Activated gamma-delta T cell treated with anti-CD3 and anti-CD28 coated beads, Interleukin-2, amount 50 U/mL, for 16 hours (primary cell): ENCODE results near the gene CD7.

Source experiments
- DNase-seq: peaks from one replicate; pipeline ENCODE4 v3.0.0-alpha.2; 2020; ENCODE audit warnings: low read depth

Gene CD7

DNA sequence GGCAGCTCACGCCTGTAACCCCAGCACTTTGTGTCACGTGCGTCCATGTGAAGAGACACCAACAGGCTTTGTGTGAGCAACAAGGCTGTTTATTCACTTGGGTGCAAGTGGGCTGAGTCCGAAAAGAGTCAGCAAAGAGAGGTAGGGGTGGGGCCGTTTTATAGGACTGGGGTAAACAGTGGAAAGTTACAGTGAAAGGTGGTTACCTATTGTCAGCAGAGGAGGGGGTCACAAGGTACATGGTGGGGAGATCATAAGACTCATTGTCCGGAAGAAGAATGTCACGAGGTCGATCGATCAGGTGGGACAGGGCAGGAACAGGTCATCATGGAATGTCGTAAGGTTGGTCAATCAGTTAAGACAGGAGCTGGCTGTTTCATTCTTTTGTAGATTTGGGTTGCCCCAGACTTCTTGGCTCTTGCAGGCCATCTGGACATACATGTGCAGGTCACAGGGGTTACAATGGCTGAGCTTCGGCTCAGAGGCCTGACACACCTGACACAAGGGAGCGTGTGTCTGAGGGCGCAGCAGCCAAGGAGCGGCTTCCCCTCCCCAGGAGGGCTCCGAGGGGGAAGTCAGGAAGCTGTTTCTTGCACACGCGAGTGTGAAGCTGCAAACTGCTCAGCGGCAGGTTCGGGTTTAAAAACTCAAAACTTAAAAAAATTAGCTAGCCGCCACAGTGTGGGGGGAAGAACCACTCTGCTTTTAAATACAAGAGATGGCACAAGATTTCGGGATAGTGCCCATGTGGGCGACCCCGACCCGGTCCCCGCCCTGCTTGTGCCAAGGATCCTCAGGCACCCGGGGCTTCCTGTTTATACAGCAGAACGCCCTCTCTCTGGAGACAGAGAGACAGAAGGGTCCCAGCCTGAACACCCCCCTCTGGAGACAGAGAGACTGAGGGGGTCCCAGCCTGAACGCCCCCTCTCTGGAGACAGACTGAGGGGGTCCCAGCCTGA is 29.2 kb upstream of the CD7 start:
- DNase-seq, result no peak

DNA sequence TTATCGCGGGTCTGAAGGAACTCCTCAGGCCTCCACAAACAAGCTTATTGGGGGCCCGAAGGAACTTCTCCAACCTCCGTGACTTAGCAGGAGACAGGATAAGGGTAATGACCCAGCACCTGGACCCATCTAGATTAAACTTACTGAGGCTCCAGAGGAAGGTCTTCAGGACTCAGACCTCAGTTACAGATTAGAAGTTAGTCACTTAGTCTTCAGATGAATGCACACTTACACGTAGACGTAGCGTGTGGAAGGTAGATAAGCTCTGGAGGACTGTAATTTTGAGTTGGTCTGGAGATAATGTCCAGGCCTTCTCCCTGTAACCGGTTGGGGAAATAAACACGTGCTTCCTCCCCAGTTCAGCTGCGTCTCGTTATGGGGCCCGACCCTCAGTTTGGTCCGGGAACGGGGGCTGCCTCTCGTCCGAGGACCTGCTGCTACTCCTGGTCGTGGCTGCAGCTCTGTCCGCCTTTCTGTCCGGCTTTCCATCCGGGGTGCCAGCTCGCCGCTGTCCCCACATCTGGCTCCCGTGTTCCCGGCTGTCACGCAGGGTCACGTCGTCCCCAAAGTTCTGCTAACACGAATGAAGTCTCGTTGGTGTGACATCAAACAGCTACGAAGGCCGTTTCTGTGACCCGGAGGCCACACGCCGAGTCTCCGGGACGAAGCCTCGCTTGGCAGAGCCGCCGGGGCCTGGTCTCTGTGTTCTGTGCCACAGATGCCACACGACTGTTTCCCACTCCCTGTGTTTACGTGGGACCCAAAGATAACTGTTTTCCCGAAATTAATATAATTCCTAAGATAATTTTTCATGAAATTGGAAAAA is 28.0 kb upstream of the CD7 start:
- DNase-seq, result no peak

DNA sequence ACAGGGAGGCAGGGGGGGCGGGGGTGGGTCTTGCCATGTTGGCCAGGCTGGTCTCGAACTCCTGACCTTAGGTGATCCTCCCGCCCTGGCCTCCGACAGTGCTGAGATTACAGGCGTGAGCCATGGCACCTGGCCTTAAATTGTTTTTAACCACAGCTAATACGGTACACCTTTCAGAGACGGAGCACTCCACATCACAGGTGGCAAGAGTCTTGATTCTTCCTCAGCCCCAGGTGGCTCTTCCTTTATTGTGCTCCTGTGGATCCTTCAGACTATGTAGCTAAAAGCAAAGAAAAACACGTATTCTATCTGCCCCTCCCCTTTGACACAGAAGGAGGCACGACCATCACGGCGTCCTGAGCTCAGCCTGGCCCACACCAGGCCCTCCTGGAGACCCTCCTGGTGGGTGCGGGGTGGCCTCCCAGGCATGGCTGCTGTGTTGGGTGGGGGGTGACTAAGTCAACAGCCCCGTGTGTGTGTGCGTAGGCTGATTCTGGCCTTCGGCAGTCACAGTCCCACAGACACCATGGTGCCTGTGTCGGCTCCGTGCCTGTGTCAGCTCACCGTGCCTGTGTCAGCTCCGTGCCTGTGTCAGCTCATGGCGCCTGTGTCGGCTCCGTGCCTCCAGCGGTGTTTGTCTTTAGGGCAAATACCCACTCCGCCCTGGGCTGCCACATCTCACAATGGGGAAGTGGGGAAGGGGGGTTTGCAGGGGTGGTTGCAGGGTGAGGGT is 26.9 kb upstream of the CD7 start:
- DNase-seq, result no peak

DNA sequence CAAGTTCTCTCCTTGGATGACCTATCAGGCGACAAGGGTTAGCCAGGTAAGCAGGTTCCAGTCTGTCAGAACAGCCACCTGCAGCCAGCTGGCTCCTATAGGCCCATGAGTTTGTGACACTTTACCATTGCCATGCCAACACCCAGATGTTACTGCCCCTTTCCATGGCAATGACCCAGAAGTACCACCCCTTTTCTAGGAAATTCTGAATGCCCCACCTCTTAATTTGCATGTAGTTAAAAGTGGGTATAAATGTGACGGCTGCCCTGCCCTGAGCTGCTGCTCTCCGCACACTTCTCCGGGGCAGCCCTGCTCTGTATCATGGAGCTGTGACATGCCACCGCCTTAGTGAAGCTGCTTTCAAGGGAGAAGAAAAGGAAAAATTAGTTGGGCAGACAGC is 26.2 kb upstream of the CD7 start:
- DNase-seq, result no peak

DNA sequence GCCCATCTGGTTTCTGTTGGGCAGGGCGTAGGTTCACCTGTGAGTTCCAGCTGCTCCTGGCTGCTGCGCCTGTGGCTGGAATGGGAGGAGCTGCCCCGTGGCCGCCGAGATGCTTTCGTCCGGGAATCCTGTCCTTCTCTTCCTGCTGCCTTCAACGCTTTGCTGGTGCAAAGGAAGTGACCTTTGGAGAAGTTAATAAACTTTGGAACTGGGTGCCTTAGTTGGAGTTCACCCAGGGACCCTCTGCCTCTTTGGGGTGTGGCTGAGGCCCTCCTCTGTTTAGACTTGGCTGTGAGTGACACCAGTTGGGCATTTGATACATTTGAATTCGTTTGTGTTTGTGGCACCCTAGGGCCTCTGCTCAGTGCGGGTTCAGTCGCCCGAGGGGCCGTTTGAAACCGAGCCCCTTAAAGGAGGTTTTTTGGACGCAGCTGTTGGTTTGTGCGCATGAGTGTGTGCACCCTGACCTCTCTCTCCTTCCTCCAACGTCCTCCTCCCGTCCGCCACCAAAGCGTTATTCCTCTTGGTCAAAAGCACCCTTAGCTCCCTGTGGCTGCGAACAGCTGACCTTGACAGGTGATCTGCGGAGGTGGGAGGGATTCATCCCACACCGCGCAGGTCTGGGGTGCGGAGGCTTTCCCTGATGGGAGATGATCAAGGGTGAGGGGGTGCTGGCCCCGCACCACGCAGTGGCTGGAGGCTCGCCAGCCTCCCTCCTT is 25.1 kb upstream of the CD7 start:
- DNase-seq, result no peak

DNA sequence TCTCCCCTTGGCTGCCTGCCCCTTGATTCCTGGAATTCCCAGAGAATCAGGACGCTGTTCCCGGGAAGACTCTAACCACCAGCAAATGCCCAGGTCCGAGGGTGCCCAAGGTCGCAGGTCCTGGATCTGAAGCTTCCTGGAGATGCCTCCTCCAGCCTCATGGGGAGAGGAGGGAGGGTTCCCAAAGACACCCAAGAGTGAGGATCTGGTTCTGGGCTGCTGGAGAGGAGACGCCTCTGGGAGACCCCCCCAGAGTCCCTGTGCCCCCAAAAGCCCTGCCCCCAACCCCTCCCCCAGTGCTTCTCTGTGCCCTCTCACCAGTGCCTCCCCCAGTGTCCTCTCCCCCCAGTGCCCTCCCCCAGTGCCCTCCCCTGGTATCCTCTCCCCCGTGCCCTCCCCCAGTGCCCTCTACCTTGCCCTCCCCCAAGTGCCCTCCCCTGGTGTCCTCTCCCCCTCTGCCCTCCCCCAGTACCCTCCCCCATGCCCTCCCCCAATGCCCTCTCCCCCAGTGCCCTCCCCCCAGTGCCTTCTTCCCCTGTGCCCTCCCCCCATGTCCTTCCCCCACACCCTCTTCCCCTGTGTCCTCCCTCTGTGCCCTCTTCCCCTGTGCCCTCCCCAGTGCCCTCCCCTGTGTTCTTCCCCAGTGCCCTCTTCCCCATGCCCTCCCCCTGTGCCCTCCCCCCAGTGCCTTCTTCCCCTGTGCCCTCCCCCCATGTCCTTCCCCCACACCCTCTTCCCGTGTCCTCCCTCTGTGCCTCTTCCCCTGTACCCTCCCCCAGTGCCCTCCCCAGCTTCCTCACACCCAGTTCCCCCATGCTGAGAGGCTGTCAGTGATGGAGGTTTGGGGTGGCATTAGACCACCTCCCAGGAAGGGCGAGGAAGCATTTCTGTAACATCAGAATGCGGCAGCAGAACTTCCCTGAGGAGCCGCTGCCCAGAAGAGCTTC is 22.5 kb upstream of the CD7 start:
- no peak for DNase-seq

DNA sequence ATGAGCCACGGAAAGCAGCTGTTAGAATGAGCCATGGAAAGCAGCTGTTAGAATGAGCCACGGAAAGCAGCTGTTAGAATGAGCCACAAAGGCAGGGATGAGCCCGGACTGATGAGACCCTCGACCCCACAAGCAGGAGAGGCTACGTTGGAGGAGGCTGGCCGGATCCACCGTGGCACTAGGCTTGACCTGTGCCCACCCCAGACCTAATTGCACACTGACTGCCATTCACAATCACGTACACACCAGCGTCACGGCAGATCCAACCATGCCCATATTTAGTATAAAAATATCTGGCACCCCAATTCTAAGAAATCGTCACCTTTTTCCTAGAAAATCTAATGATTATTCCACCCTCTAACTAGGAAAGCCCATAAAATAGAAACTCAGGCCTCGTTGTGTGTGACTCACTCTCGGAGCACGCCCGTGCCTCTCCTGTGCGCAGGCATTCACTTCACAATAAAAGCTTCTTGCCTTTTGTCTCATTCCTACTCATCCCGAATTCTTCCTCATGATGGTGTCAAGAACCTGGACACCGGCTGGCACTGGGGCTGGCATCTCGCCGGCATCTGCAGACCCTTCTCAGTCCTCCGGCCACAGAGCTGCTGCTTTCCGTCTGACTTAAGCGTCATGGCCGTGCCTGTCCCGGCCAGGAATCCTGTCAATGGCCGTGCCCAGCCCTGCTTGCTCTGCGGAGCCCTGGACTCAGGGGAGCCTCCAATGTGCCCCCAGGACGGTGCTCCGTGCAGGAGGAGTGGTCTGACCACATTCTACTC is 21.6 kb upstream of the CD7 start:
- DNase-seq, result no peak

DNA sequence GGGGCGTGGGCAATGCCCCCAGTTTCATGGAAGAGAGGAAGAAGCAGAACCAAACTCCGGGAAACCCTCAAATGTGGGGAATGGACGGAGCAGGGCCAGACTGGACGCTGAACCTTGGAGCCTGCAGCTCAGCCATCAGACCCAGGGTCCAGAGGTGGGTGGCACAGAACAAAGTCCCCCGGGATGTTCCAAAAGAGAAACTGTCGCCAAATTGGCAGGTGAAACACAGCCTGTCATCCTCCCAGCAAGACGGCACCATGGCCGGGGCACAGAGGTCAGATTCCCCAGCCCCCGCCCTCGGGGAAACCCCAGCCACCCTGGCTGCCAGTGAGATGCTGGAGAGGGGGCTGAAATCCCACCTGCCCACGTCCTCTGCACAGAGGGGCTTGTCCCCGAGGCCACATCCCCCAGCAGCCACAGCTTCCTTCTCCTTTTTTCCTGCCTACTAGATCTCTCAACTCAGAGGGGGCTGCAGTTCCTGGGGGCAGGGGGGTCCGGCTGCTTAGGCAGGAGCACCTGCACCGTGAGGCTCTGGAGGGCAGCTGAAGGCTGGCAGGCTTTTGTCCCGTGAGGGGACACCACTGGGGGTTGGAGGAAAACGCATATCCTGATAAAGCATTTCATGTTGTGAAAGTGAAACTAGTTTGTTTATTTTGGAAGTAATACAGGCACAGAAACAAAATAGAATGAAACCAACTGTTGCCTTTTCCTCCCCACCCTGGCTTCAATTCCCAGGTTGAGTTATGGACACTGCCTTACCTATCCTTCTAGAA is 17.4 kb upstream of the CD7 start:
- no peak for DNase-seq

DNA sequence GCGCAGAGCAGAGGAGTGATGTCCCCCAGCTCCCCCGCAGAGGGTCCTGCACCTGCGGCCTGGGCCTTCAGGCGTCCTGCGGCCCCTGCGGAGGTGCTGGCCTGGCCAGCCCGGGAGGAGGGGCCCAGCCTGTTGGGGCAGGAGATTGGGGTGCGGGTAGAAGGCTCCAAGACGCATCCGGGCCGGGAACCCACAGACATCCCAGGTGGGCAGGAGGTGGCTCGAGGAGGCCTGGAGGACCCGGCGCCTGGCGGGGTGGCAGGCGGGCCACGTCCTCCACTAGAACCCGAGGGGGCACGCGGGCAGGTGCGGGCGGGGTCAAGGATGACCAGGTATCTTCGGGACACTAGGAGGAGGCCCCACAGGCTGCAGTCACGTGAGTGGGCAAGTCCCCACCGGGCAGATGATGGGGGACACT is 16.8 kb upstream of the CD7 start:
- DNase-seq, result no peak

DNA sequence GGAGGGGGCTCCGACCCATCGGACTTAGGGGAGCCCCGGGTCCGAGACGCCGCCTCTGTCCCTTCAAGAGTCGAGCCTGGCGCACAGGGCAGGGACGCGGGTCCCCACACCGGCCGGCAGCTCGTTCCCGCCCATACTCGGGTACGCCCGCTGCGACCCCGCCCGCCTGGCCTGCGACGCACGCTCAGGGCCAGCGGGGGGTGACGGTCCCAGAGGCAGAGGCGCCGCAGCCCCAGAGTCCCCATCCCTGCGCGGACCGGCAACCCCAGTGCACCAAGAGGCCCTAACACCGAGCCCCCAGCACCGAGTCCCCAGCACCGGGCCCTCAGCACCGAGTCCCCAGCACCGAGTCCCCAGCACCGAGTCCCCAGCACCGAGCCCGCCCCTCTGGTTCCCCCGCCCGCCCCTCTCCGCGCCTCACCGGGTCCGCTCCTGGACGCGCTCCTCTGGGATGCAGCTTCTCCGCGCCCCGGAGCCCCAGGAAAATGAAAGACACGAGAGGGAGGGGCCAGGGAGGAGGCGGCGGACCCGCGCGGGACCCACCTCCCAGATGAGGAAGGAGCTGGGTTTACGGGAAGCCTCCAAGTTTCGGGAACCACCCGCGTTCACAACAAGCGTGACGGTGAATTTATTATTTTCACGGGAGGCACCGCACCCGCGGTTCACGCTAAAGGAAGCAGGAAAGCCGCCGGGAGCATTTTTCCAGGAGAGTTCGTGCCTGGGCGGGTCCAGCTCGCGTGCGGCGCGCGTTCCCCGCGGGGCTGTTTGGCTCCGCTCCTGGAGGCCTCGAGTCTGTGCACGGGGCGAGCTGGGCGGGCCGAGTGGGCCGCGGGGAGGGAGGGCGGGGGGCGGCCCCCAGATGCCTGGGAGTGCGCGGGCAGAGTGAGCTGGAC is 16.1 kb upstream of the CD7 start, which contains the start of gene SECTM1:
SECTM1 (minus strand) TSS at position 488 of the 893 bp plus-strand sequence. CDS start 6,526 bp downstream, outside the sequence.
- DNase-seq, result no peak

DNA sequence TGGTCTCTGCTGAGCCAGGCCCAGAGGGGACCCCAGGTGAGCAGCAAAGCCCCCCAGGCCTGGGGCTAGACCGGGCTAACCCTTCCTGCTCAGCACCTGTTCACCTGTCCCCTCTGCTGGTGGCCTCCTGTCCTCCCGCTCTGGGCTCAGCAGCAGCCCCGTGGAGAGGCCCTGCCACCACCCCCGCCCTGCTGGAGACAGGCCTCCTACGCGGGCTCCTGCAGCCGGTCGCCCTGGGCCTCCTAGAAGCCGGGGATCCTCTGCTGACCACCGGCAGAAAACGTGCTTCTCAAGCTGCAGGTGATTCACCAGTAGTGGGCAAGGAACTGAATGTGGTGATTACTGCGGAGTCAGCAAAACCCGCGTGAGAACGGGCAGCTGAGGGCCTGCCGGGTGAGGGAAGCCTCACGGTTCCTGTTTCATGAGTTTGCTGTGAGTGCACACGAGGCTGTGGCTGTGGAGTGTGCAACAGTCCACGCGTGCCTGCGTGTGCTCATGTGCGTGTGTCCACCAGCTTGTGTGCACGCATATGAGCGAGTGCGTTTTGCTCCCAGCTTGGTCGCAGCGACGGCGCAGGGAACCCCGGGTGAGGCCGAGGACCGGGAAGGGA is 15.4 kb upstream of the CD7 start:
- DNase-seq, result no peak

DNA sequence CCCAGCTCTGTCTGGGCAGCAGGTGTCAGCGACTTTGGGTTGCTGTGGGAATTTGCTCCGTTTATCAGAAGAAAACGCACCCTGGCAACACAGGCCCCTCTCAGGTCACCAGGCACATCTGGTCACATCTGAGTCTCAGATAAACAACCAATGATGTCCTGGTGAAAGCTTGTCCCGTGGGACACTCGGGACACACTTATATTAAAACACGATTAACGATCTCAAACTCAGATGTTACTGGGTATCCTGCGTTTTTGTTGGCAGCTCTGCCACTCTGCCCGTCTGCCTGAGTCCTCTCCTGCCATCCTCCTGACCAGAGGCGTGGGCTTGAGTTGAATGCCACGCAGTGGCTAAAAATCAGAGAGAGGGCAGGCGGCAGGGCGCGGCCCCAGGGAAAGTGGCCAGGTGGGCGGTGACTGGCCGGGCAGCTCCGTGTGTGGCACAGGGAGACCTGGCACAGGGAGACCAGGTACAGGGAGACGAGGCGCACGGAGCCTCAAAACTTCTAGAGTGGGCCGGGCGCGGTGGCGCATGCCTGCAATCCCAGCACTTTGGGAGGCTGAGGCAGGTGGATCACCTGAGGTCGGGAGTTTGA is 14.0 kb upstream of the CD7 start:
- no peak for DNase-seq

DNA sequence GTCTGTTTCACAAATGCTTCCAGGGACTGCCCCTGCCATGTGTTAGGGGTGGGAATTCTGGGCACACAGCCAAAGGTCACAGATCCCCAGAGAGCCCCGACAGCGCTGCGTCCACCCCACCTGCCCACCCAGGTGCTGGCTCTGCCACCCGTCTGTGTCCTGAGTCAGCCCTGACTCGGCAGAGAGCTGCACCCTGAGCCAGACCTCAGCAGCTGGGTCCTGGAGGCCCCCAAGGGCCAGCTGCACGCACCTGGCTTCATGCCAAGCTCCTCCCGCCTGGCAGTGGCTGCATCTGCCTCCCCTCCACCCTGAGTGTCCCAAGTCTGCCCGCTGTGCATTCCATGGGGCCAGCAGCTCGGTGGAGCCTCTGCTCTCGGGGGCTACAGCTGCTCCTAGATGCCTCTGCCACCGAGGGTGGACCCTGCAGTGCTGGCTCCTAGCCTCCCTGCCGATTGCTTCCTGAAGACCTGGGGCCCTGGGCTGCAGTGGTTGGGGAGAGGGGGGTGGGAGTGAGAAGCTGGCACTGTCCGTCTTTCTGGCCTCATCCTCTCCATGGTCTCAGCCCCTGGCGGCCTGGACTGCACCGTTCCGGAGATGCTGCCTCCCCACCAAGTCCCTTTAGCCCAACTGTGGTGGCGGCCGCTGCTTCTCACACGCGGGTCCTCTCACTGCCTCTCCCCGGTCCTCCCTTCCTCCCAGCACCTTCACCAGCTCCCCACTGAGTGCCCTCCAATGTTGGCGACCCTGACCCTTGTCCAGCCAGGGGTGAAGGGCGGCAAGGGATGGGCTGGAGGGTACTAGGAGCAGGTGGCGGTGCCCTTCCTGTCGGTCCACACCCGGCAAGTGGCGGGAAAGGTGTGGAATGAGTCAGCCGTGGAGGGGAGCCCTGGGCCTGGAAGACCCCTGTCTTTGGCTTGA is 13.2 kb upstream of the CD7 start:
- no peak for DNase-seq

DNA sequence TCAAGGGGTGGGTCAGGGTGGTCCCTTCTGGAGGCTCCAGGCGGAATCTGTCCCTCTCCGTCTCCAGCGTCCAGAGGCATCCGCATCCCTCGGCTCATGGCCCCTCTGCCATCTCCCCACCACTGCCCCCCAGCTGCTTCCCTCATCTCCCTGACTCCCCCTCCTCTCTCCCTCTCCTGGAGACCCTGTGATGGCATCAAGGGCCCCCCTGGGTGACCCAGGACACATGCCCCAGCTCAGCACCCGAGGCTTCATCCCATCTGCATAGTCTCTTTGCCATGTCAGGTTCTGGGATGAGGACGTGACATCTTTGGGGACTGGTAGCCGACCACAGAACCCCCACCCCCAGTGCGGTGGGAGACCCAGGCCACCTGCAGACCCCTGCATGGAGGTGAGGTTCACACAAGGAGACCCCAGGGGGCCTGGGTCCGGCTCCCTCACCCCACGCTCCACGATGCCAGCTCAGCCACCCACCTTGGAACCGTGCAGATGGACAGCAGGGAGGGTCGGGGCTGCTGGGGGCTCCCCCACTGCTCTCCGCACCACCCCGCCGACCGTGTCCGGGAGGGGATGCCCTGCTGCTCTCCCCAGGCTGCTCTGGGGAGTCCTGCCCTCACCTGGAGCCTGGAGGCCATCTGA is 12.4 kb upstream of the CD7 start:
- DNase-seq, result no peak

DNA sequence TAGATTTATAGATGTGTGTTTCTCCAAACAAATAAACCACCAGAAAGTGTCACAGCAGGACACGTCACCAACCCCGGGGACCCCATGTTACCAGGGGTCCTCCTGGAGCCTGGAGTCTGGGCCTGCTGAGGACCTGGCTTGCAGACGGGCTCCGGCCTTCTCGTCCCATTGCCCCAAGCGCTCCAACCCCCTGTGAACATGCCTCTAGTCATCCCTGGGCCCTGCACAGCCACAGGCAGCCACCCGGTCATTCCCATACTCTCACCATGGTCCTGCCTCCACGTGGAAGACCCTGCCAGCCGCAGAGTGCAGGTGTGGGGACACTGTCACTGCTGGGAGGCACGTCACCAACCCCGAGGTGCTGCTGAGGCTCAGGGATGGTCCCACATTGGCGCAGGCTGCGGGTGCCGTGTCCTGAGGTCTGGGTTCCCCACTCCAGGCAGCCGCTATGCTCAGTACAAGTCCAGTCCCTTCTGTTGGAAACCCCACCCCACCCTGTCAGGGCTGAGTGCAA is 11.6 kb upstream of the CD7 start:
- no peak for DNase-seq
